OCI-M2 (cell line): ENCODE data around the gene RMI2.

Source experiments
- DNase-seq: peaks from one replicate; lab custom pipeline; 2025; ENCODE audit not compliant: unreplicated experiment; lab: John Stamatoyannopoulos, UW

RMI2 gene

GRCh38 chr16:11380836-11381235 is 35.6 kb downstream of the RMI2 start:
- no peak for DNase-seq

- no peak for DNase-seq
These were observed 38.4 kb downstream of the RMI2 start for GRCh38 chr16:11383481-11384183.

GRCh38 chr16:11384184-11384955 is 39.1 kb downstream of the RMI2 start:
- DNase-seq: no peak

- no peak for DNase-seq
These were observed 39.8 kb downstream of the RMI2 start for GRCh38 chr16:11384956-11385586.

GRCh38 chr16:11386054-11386680 is 40.9 kb downstream of the RMI2 start:
- DNase-seq: no peak

GRCh38 chr16:11386791-11387546 is 41.7 kb downstream of the RMI2 start:
- no peak for DNase-seq

- no peak for DNase-seq
These were observed 43.8 kb downstream of the RMI2 start for GRCh38 chr16:11389083-11389482.

- no peak for DNase-seq
These were observed 44.6 kb downstream of the RMI2 start for GRCh38 chr16:11389631-11390565.

GRCh38 chr16:11390573-11391495 is 45.6 kb downstream of the RMI2 start:
- DNase-seq: no peak

DNA sequence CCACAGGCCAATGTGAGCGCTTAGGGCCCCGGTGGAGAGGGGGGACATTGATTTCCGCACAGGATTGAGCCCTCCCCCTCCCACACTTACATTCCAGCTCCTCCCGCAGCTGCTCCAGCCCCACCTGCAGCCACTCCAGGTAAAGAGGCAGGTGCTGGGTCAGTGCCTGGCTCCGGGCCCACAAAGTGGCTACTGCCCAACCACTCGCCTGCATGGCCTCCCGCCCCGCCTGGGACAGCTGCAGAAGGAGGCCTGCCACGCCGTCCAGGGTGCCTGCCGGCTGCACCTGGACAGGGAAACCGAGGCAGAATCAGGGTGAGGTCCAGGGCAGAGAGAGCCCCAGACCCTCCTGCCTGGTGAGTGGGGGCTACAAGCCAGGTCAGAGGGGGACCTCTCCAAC is 46.3 kb downstream of the RMI2 start:
- DNase-seq: no peak

GRCh38 chr16:11392041-11392581 is 46.9 kb downstream of the RMI2 start:
- DNase-seq: no peak

DNA sequence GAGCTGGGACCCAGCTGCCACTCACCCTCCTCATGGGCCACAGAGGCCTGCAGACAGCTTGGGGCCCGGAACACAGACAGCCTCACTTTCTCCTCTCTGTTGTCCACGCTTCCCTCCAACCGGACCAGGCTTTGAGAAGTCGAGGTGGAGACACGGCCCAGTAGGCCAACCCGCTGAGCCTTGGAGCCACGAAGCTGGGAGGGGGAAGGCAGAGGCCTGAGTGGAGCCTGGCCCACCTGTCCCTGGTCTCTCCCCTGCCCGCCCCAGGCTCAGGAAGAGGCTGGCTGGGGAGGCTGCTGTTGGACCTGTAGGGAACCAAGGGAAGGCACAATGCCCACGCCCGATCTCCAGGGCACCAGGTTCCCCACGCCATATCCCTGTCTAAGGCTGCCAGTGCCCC is 48.1 kb downstream of the RMI2 start:
- DNase-seq: no peak

- no peak for DNase-seq
These were observed 48.8 kb downstream of the RMI2 start for GRCh38 chr16:11393861-11394592.

- DNase-seq: no peak
These were observed 49.3 kb downstream of the RMI2 start for GRCh38 chr16:11394593-11394960.

GRCh38 chr16:11395008-11395948 is 50.0 kb downstream of the RMI2 start:
- no peak for DNase-seq

DNA sequence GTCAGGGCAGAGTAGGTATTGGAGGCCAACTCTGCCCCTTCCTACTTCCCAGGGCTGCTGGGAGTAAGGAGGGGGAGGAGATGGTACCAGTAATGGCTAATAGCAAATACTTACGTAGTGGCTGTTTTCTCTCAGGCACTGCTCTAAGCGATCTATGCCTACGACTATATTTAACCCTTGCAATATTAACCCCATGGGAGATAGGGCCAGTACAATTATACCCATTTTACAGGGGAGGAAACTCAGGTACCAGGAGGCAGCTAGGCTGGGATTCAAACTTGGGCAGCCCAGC is 50.6 kb downstream of the RMI2 start:
- DNase-seq: no peak
